GM19452 (cell line): ENCODE data around the gene KRTAP1-4.
"Not testable (repeated sequence)": the region's sequence is repeated elsewhere in the genome, so short reads cannot be mapped to it uniquely, and the experiment has no call there.

Experiments used
- ATAC-seq: cut with Tn5 transposase; IDR thresholded peaks from one replicate; pipeline ENCODE4 v1.9.1; 2021; ENCODE audit not compliant: unreplicated experiment

Gene KRTAP1-4

GRCh38 chr17:41029633-41030245 is at the start of gene KRTAP1-4:
Gene KRTAP1-4 (minus strand): TSS chr17:41030195. CDS start chr17:41030078, 117 bp downstream.
- ATAC-seq = no peak

- ATAC-seq = no peak
Measured at GRCh38 chr17:41076788-41077187, 46.8 kb upstream of the KRTAP1-4 start.

- no peak for ATAC-seq
Measured at GRCh38 chr17:41073676-41074075, 43.7 kb upstream of the KRTAP1-4 start.

GRCh38 chr17:41071606-41072360 is 41.8 kb upstream of the KRTAP1-4 start:
- ATAC-seq = no peak

GRCh38 chr17:41069031-41069430 is 39.0 kb upstream of the KRTAP1-4 start:
- ATAC-seq = no peak

- no peak for ATAC-seq
Measured at GRCh38 chr17:41067281-41067680, 37.3 kb upstream of the KRTAP1-4 start.

- ATAC-seq = no peak
Measured at GRCh38 chr17:41065829-41066624, 36.0 kb upstream of the KRTAP1-4 start, which contains the start of gene KRTAP2-4. Gene KRTAP2-4 (minus strand): TSS chr17:41065879. CDS start chr17:41065845, 34 bp downstream.

- ATAC-seq = not testable (repeated sequence)
Measured at GRCh38 chr17:41065016-41065689, 35.2 kb upstream of the KRTAP1-4 start.

- ATAC-seq = no peak
Measured at GRCh38 chr17:41064301-41064700, 34.3 kb upstream of the KRTAP1-4 start.

- ATAC-seq = no peak
Measured at GRCh38 chr17:41063449-41063848, 33.5 kb upstream of the KRTAP1-4 start.

GRCh38 chr17:41061964-41062363 is 32.0 kb upstream of the KRTAP1-4 start:
- no peak for ATAC-seq

- ATAC-seq = no peak
Measured at GRCh38 chr17:41060052-41060604, 30.1 kb upstream of the KRTAP1-4 start, which contains the start of gene KRTAP2-3. Gene KRTAP2-3 (minus strand): TSS chr17:41060114. CDS start chr17:41060050, 64 bp downstream.

GRCh38 chr17:41059276-41060051 is 29.5 kb upstream of the KRTAP1-4 start:
- ATAC-seq = not testable (repeated sequence)

- ATAC-seq = no peak
Measured at GRCh38 chr17:41058741-41059140, 28.7 kb upstream of the KRTAP1-4 start.

GRCh38 chr17:41057547-41057946 is 27.6 kb upstream of the KRTAP1-4 start:
- no peak for ATAC-seq

GRCh38 chr17:41055130-41055529 is 25.1 kb upstream of the KRTAP1-4 start, which contains the start of gene KRTAP2-2:
Gene KRTAP2-2 (minus strand): TSS chr17:41055230. CDS start chr17:41055211, 19 bp downstream.
- not testable (repeated sequence) for ATAC-seq

- ATAC-seq = not testable (repeated sequence)
Measured at GRCh38 chr17:41054556-41054955, 24.6 kb upstream of the KRTAP1-4 start.

- no peak for ATAC-seq
Measured at GRCh38 chr17:41054025-41054424, 24.0 kb upstream of the KRTAP1-4 start.

- ATAC-seq = no peak
Measured at GRCh38 chr17:41052566-41052965, 22.6 kb upstream of the KRTAP1-4 start.

- ATAC-seq = no peak
Measured at GRCh38 chr17:41049110-41049509, 19.1 kb upstream of the KRTAP1-4 start.
